Measurements from ENCODE around the gene AFTPH.
A peak's percentile ranks its signal among the peaks of the same experiment; 100 is the strongest.
"Not testable (repeated sequence)": the region's sequence is repeated elsewhere in the genome, so short reads cannot be mapped to it uniquely, and the experiment has no call there.

The AFTPH gene

GRCh38 chr2:64501946-64502345, 22.2 kb upstream of the AFTPH start:
- no peak for DNase-seq

- DNase-seq = no peak
Measured at GRCh38 chr2:64502860-64503259, 21.3 kb upstream of the AFTPH start.

GRCh38 chr2:64504774-64505720, 19.1 kb upstream of the AFTPH start:
- no peak for DNase-seq

- no peak for DNase-seq
Measured at GRCh38 chr2:64506686-64507085, 17.4 kb upstream of the AFTPH start.

GRCh38 chr2:64514008-64514407, 10.1 kb upstream of the AFTPH start:
- DNase-seq = no peak

GRCh38 chr2:64515086-64515485, 9.0 kb upstream of the AFTPH start:
- no peak for DNase-seq

- no peak for DNase-seq
Measured at GRCh38 chr2:64516651-64517510, 7.2 kb upstream of the AFTPH start.

- DNase-seq = no peak
Measured at GRCh38 chr2:64517511-64517884, 6.6 kb upstream of the AFTPH start.

GRCh38 chr2:64522843-64523428, 1.2 kb upstream of the AFTPH start:
- peak; percentile 68 for DNase-seq

GRCh38 chr2:64524604-64525316, 632 bp downstream of the AFTPH start:
- DNase-seq = peak; percentile 7

- peak; percentile 42 for DNase-seq
Measured at GRCh38 chr2:64525317-64525613, 1.1 kb downstream of the AFTPH start.

- DNase-seq = no peak
Measured at GRCh38 chr2:64526034-64526433, 1.9 kb downstream of the AFTPH start.

- DNase-seq = not testable (repeated sequence)
Measured at GRCh38 chr2:64530946-64531345, 6.8 kb downstream of the AFTPH start.

GRCh38 chr2:64532030-64532429, 7.9 kb downstream of the AFTPH start:
- no peak for DNase-seq

GRCh38 chr2:64533882-64534281, 9.8 kb downstream of the AFTPH start:
- DNase-seq = no peak

GRCh38 chr2:64534363-64534762, 10.2 kb downstream of the AFTPH start:
- no peak for DNase-seq

- no peak for DNase-seq
Measured at GRCh38 chr2:64535024-64535423, 10.9 kb downstream of the AFTPH start.

GRCh38 chr2:64537991-64538390, 13.9 kb downstream of the AFTPH start:
- DNase-seq = no peak

GRCh38 chr2:64538764-64539433, 14.8 kb downstream of the AFTPH start:
- DNase-seq = no peak

- no peak for DNase-seq
Measured at GRCh38 chr2:64540615-64541014, 16.5 kb downstream of the AFTPH start.

GRCh38 chr2:64541547-64541946, 17.4 kb downstream of the AFTPH start:
- no peak for DNase-seq
